Measurements from ENCODE around the gene FMO4.

The FMO4 gene

DNA sequence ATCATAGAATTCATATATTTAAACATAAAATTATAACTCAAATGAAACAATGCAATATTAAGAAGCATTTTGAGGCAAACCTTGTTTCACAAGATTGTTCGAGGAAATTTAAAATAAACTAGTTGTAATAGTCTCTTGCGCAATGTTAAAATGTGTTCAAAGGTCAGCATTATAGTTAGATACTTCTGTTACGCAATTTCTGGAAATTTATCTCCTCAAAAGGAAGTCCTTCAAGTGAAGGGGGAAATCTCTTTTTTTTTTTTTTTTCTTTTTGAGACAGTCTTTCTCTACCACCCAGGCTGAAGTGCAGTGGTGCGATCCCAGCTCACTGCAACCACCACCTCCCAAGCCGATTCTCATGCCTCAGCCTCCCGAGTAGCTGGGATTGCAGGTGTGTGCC lies 52.1 kb downstream of the FMO4 start:
- no peaks in the 10 kb centered on the region for H3K79me2 ChIP-seq (ENCODE audit: control insufficient read depth, low read length)
- H3K9me2 ChIP-seq (replicated peaks; ENCODE audit: control insufficient read depth, low read length), result no peaks in the 10 kb centered on the region
- no peak overlapping the region for H3K4me3 ChIP-seq (ENCODE audit: low read length)
- H3K4me1 ChIP-seq (ENCODE audit: control insufficient read depth, low read length), result no peaks in the 10 kb centered on the region
- no peaks in the 10 kb centered on the region for H3K27me3 ChIP-seq (ENCODE audit: control insufficient read depth, low read length)
- H3K4me2 ChIP-seq (ENCODE audit: low read length), result no peak overlapping the region
- no peaks in the 10 kb centered on the region for H4K20me1 ChIP-seq (ENCODE audit: control insufficient read depth, insufficient read depth, low read depth, low read length)
- no peaks in the 10 kb centered on the region for H3K36me3 ChIP-seq (ENCODE audit: control insufficient read depth, low read length)
- H3K9me3 ChIP-seq (ENCODE audit: control insufficient read depth, insufficient read depth, low read length), result no peaks in the 10 kb centered on the region
- H3F3A ChIP-seq (ENCODE audit: control insufficient read depth, insufficient read depth), result no peaks in the 10 kb centered on the region
- TF ChIP-seq, protein P1, sequence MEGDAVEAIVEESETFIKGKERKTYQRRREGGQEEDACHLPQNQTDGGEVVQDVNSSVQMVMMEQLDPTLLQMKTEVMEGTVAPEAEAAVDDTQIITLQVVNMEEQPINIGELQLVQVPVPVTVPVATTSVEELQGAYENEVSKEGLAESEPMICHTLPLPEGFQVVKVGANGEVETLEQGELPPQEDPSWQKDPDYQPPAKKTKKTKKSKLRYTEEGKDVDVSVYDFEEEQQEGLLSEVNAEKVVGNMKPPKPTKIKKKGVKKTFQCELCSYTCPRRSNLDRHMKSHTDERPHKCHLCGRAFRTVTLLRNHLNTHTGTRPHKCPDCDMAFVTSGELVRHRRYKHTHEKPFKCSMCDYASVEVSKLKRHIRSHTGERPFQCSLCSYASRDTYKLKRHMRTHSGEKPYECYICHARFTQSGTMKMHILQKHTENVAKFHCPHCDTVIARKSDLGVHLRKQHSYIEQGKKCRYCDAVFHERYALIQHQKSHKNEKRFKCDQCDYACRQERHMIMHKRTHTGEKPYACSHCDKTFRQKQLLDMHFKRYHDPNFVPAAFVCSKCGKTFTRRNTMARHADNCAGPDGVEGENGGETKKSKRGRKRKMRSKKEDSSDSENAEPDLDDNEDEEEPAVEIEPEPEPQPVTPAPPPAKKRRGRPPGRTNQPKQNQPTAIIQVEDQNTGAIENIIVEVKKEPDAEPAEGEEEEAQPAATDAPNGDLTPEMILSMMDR (IDR thresholded peaks at IDR 0.05; ENCODE audit: low read depth, low read length, poor library complexity, severe bottlenecking), result no peak
- TF ChIP-seq EZH2phosphoT487 (IDR thresholded peaks at IDR 0.05; ENCODE audit: borderline replicate concordance, low read length), result no peak
- no peak overlapping the region for H3K27ac ChIP-seq (ENCODE audit: low read depth, low read length)

DNA sequence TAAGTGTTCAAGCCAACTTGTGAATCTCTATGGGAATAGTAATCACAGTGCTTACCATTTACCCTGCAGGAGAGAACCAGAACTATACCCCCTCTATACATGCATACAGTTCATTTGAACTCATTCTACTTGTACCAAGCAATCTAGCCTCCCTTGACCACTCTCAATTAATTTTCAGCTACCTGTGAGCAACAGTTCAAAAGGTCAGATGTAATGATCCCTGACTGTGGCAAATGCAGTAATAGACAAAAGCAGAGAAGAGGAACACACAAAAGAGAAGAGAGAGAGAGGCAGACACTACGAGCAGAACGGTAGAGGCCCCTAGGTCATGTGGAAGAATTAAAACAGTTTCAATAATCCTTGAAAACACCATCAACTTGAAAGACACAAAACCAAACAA lies 52.8 kb downstream of the FMO4 start:
- Histone ChIP-seq H3K36me3 (ENCODE audit: control insufficient read depth, low read length) (no peaks in the 10 kb centered on the region), H3K27ac (ENCODE audit: low read depth, low read length) (no peak overlapping the region), H3K9me2 (replicated peaks; ENCODE audit: control insufficient read depth, low read length) (no peaks in the 10 kb centered on the region), H3K27me3 (ENCODE audit: control insufficient read depth, low read length) (no peaks in the 10 kb centered on the region), H3K4me2 (ENCODE audit: low read length) (no peak overlapping the region), H4K20me1 (ENCODE audit: control insufficient read depth, insufficient read depth, low read depth, low read length) (no peaks in the 10 kb centered on the region), H3K4me3 (ENCODE audit: low read length) (no peak overlapping the region), H3K4me1 (ENCODE audit: control insufficient read depth, low read length) (no peaks in the 10 kb centered on the region), H3F3A (ENCODE audit: control insufficient read depth, insufficient read depth) (no peaks in the 10 kb centered on the region), H3K79me2 (ENCODE audit: control insufficient read depth, low read length) (no peaks in the 10 kb centered on the region), H3K9me3 (ENCODE audit: control insufficient read depth, insufficient read depth, low read length) (no peaks in the 10 kb centered on the region)
- TF ChIP-seq, protein P1 (IDR thresholded peaks at IDR 0.05; ENCODE audit: low read depth, low read length, poor library complexity, severe bottlenecking), result no peak
- no peak for TF ChIP-seq EZH2phosphoT487 (IDR thresholded peaks at IDR 0.05; ENCODE audit: borderline replicate concordance, low read length)

DNA sequence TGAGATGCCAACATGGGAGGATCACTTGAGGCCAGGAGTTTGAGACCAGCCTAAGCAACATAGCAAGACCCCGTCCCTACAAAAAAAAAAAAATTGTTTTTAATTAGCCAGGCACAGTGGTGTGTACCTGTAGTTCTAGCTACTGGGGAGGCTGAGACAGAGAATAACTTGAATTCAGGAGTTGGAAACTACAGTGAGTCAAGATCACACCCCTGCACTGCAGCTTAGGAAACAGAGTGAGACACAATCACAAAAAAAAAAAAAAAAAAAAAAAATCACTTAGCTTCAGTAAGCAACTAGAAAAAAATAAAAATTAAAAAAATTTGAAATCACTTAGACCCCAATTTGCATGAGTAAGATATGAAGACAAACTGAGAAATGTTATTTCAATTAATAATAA lies 53.5 kb downstream of the FMO4 start:
- Histone ChIP-seq H3K4me2 (ENCODE audit: low read length) (no peak overlapping the region), H3K27me3 (ENCODE audit: control insufficient read depth, low read length) (no peaks in the 10 kb centered on the region), H3K27ac (ENCODE audit: low read depth, low read length) (no peak overlapping the region), H3F3A (ENCODE audit: control insufficient read depth, insufficient read depth) (no peaks in the 10 kb centered on the region), H3K79me2 (ENCODE audit: control insufficient read depth, low read length) (no peaks in the 10 kb centered on the region), H3K9me2 (replicated peaks; ENCODE audit: control insufficient read depth, low read length) (no peaks in the 10 kb centered on the region), H3K4me1 (ENCODE audit: control insufficient read depth, low read length) (no peaks in the 10 kb centered on the region), H3K4me3 (ENCODE audit: low read length) (no peak overlapping the region), H3K36me3 (ENCODE audit: control insufficient read depth, low read length) (no peaks in the 10 kb centered on the region), H3K9me3 (ENCODE audit: control insufficient read depth, insufficient read depth, low read length) (no peaks in the 10 kb centered on the region), H4K20me1 (ENCODE audit: control insufficient read depth, insufficient read depth, low read depth, low read length) (no peaks in the 10 kb centered on the region)
- TF ChIP-seq, protein P1 (IDR thresholded peaks at IDR 0.05; ENCODE audit: low read depth, low read length, poor library complexity, severe bottlenecking), result no peak
- no peak for TF ChIP-seq EZH2phosphoT487 (IDR thresholded peaks at IDR 0.05; ENCODE audit: borderline replicate concordance, low read length)

All from DOHH2 (cell line).